HG02943 (cell line): ENCODE measurements around the gene FAP.

ENCODE experiments used
- ATAC-seq: cut with Tn5 transposase; IDR thresholded peaks from one replicate; pipeline ENCODE4 v1.9.1; 2021; ENCODE audit warnings: mild to moderate bottlenecking, low read depth, moderate library complexity; ENCODE audit not compliant: unreplicated experiment

Gene FAP

DNA sequence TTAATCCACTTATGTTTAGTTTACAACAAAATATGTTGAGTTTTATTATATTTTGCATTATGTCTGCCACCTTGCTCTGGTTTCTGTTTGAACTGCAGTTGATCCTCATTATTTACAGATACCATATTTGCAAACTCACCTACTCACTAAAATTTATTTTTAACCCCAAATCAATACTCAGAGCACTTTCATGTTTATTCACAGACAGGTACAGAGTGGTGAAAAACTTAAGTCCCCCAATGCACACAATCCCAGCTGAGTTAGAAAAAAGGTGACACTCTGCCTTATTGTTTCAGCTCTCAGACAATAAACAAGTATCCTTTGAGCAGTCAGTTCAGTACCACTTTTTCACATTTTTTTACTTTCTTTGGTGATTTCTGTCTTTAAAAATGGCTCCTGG, 104.9 kb downstream of the FAP start:
- no peak for ATAC-seq

DNA sequence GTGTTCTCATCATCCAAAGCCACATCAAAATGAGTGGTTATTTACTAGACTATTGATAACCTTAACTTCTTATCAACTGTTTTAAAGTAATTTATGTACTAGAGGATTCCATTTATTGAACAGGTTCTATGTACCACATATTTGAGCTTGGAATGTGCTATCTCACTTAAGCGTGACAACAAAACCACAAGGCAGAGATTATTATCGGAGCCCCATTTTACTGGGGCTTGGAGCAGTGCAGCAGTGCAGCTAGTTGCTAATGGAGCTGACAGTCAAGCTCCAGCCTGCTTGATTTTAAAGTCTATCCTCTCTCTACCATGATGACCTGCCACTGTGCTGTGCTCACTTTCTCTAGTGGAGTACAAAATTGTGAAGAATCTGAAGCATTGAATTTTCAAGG, 115.8 kb downstream of the FAP start:
- no peak for ATAC-seq

DNA sequence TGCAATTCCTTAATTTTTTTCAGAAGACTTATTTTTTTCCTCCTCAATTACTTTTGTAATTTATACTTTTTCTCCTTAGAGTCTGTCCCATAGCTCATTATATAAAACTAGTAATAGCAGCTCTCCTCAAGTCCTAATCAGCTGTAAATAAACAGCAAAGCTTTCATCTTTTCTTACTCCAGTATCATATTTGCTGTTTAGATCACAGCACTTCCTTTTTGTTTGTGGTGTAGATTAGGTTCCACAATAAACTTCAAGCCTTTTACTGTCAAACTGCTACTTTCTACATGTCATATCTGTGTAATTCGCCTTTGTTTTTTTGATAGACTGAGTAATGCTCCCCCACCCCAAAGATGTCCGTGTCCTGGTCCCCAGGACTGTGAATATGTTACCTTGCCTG, 116.7 kb downstream of the FAP start:
- ATAC-seq: no peak

DNA sequence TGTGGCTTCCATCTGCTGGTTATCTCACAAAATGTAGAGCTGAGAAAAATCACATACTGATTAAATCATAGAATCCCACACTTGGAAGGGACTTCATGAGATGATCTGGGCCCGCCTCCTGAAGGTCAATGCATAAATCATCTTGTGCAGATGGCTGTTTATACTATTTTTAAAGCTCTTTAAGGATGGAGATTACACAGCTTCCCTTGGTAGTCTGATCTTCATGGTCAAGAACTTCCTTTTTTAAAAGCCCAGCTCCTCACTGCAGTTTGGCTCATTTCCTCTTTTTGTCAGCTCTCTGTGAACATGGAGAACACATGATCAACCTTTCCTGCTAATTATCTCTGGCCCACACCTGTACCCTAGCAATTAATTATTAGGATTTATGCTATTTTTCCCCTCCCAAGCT, 117.1 kb downstream of the FAP start:
- peak; percentile 87 for ATAC-seq

DNA sequence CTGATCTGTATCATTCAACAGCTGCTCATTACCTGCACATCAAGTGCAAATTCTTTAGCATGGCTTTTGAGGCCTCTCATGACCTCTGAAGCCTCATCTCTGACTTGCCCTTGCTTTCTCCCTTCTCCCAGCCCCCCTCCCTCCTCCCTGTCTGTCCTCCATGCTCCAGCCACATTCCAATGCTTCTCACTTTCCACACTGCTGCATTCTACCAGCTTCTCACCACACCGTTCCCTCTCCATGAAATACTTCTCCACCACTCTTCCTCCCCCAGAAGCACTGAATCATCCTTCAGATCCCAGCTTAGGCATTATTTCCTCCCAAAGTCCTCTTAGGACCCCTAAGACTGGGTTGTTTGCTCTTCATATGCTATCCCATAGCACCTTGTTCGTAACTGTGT, 118.1 kb downstream of the FAP start:
- ATAC-seq: no peak

DNA sequence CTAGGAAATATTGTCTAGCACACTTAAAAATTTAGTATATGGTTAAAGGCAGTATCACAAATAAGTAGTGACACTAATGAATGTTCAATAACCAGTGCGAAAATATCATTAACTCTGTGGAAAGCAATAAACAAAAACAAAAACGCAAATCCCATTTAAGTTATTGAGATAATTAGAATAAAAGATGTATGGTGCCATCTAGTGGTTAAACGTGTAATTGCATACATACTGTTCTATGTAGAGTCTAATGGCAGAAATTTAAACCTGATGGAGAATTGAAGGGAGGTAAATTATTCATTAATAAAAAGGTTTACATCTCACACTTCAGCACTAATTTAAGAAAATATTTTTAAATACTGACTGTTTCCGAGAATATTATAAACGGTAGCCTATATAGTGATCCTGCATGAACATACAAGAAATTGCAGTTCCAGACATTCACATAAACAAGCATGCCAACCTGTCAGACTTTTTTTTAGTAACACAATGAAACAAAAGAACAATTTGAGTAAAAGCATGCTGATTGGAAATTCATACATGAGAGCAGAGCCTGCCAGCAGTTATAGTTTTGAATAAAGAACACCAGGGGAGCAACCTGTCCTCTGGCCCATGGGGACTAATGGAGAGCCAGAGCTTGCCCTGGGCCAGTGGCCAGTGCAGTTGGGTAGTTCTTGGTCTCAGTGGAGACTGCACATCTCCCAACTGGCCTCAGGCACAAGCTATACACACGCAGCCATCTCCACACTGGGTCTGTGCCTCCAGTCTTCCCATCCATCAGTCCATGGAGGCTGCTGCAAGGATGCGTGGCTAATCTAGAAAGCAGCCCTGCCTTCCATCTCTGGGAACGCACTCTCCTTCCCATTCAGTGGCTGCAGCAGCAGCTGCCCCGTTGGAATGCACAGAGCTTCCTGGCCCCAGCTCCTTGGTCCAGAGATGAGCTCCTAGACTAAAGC, 119.2 kb downstream of the FAP start:
- peak; percentile 54 for ATAC-seq
